SK-N-MC (cell line): Measurements from ENCODE around the gene SPIC.

Experiments
- DNase-seq: peaks from one replicate; pipeline ENCODE4 v3.0.0-alpha.2; 2011; ENCODE audit warnings: low read depth, low spot score
- H3K27ac ChIP-seq: fragments of 200-600 bp; sonication (generic); 2 replicates; pipeline ENCODE4 v1.5.1; 2016; ENCODE audit warnings: mixed run types
- H3K36me3 ChIP-seq: fragments of 200-600 bp; sonication (generic); 2 replicates; pipeline ENCODE4 v1.6.1; 2017; ENCODE audit warnings: antibody characterized with exemption, low read length, mixed read lengths; ENCODE audit not compliant: insufficient read depth
- H3K4me3 ChIP-seq: fragments of 200-600 bp; sonication (generic); 2 replicates; pipeline ENCODE4 v1.5.1; 2016
- H3K9ac ChIP-seq: fragments of 200-600 bp; sonication (generic); 2 replicates; pipeline ENCODE4 v1.8.0; 2017; ENCODE audit warnings: mixed run types, mixed read lengths; ENCODE audit not compliant: insufficient read length
- H3K9me3 ChIP-seq: fragments of 200-600 bp; sonication (generic); 2 replicates; pipeline ENCODE4 v1.6.1; 2017; ENCODE audit warnings: low read depth, mild to moderate bottlenecking, antibody characterized with exemption, low read length, moderate library complexity, mixed read lengths
- EZH2 ChIP-seq: fragments of 200-600 bp; sonication (generic); IDR thresholded peaks from one replicate; pipeline ENCODE4 v1.6.1; 2017; ENCODE audit warnings: antibody characterized with exemption
- FOXP2 ChIP-seq: optimal IDR thresholded peaks from 2 replicates; pipeline ENCODE3; 2011; ENCODE audit warnings: mild to moderate bottlenecking, moderate library complexity; ENCODE audit not compliant: insufficient read depth; ENCODE audit errors: extremely low read length, control extremely low read depth
- POLR2AphosphoS5 ChIP-seq: IDR thresholded peaks from 2 replicates; pipeline ENCODE4 v1.6.1; 2012; ENCODE audit warnings: mild to moderate bottlenecking, low read depth, low read length, borderline replicate concordance

Gene SPIC

DNA sequence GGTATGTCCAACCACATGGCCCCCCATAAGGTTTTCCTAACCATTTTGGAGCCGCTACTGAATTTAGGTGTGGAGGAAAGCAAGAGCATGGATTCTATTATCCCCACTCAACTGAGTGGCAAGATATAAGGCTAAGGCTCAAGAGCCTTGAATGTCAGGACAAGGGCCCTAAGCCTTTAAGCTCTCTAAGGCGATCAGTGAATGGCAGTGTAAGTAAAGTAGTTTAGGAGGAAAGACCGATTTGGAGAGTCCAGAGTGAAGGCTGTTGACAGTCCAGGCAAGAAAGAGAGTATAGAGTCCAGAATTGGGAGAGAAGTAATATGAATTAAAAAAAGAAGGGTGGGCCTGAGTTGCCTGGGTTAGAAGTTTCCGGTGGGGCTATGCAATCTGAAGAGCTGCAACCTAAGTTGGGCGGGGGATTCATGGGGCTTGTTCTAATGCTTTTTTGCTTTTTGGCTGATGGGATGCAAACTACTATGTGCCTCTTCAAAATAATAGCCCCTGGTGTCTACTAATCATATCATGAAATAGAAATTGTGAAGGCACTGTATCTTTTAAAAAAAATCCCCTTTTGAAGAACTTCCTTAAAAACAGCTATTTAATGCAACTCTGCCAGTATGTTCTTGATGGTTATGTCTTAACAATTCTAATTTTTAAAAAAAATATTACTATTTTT, at the start of gene SPIC:
Gene SPIC (plus strand): TSS at position 626 of the 676 bp plus-strand sequence. CDS start 1,569 bp downstream, outside the sequence.
- Histone ChIP-seq H3K9me3 (no peaks in the 10 kb centered on the region), H3K4me3 (no peak within 1 kb of the TSS)
- no peak for TF ChIP-seq FOXP2
- no peak for TF ChIP-seq EZH2
- no peak for TF ChIP-seq POLR2AphosphoS5

GRCh38 chr12:101430456-101430855, 44.7 kb upstream of the SPIC start:
- TF ChIP-seq POLR2AphosphoS5, result no peak
- no peaks in the 10 kb centered on the region for H3K36me3 ChIP-seq
- no peaks in the 10 kb centered on the region for H3K9me3 ChIP-seq
- DNase-seq, result no peak
- H3K27ac ChIP-seq, result no peak overlapping the region
- H3K4me3 ChIP-seq, result no peak overlapping the region
- H3K9ac ChIP-seq, result no peak overlapping the region

More for the DNA sequence above, at the start of gene SPIC:
- Histone ChIP-seq H3K27ac (no peak within 1 kb of the TSS), H3K9ac (no peak within 1 kb of the TSS), H3K36me3 (no peaks in the 10 kb centered on the region)
- no peak for DNase-seq

DNA sequence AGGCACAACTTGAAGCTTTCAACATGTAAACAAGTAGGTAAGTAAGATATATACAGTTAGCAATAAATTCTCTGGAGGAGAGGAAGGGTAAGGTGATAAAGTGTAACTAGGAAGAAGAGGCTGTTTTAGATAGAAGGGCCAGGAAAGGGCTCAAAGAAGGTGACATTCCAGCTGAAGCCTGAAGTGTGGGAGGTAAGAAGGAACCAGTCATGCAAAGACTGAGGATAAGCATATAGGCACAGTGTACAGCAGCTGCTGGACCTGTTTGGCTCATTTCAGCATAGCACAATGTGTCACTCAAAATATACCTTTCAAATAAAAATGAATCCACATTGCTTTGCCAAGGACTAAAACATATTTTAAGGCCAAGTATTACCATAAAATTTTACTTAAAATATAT, 39.0 kb upstream of the SPIC start:
- DNase-seq, result no peak
- no peak overlapping the region for H3K9ac ChIP-seq
- no peak for TF ChIP-seq EZH2
- no peak for TF ChIP-seq POLR2AphosphoS5
- TF ChIP-seq FOXP2, result no peak

GRCh38 chr12:101439236-101439635, 35.9 kb upstream of the SPIC start:
- H3K27ac ChIP-seq, result no peak overlapping the region
- DNase-seq, result no peak
- TF ChIP-seq EZH2 (no peak), POLR2AphosphoS5 (no peak), FOXP2 (no peak)
- no peaks in the 10 kb centered on the region for H3K36me3 ChIP-seq
- H3K4me3 ChIP-seq, result no peak overlapping the region
- no peaks in the 10 kb centered on the region for H3K9me3 ChIP-seq
- no peak overlapping the region for H3K9ac ChIP-seq

More for the DNA sequence above, 39.0 kb upstream of the SPIC start:
- Histone ChIP-seq H3K9me3 (no peaks in the 10 kb centered on the region), H3K4me3 (no peak overlapping the region), H3K27ac (no peak overlapping the region), H3K36me3 (no peaks in the 10 kb centered on the region)

- H3K4me3 ChIP-seq, result no peak overlapping the region
- no peaks in the 10 kb centered on the region for H3K9me3 ChIP-seq
- no peaks in the 10 kb centered on the region for H3K36me3 ChIP-seq
- H3K9ac ChIP-seq, result no peak overlapping the region
- H3K27ac ChIP-seq, result peak overlapping the region; percentile 92; the same call in 1 of the 2 replicates
- DNase-seq, result no peak
- TF ChIP-seq POLR2AphosphoS5 (no peak), EZH2 (no peak), FOXP2 (no peak)
Measured at GRCh38 chr12:101441461-101442224, 33.5 kb upstream of the SPIC start.

- Histone ChIP-seq H3K9me3 (no peaks in the 10 kb centered on the region), H3K36me3 (no peaks in the 10 kb centered on the region), H3K4me3 (no peak overlapping the region), H3K27ac (no peak overlapping the region), H3K9ac (no peak overlapping the region)
- DNase-seq, result no peak
- TF ChIP-seq EZH2 (no peak), FOXP2 (no peak), POLR2AphosphoS5 (no peak)
Measured at GRCh38 chr12:101455685-101456084, 19.5 kb upstream of the SPIC start.

- Histone ChIP-seq H3K27ac (no peak overlapping the region), H3K4me3 (no peak overlapping the region), H3K9me3 (no peaks in the 10 kb centered on the region), H3K36me3 (no peaks in the 10 kb centered on the region), H3K9ac (no peak overlapping the region)
- TF ChIP-seq FOXP2 (no peak), POLR2AphosphoS5 (no peak), EZH2 (no peak)
- no peak for DNase-seq
Measured at GRCh38 chr12:101459642-101460346, 15.3 kb upstream of the SPIC start.

GRCh38 chr12:101468948-101469347, 6.2 kb upstream of the SPIC start:
- Histone ChIP-seq H3K27ac (no peak overlapping the region), H3K36me3 (no peaks in the 10 kb centered on the region), H3K9ac (no peak overlapping the region), H3K9me3 (no peaks in the 10 kb centered on the region), H3K4me3 (no peak overlapping the region)
- no peak for TF ChIP-seq POLR2AphosphoS5
- TF ChIP-seq FOXP2, result no peak
- TF ChIP-seq EZH2, result no peak
- DNase-seq, result no peak
